ENCODE measurements around the gene NECAP2. TPM values are rescaled to one million over a fixed set of nuclear protein-coding genes. Genes with fewer than 3 reads are reported as not detected.

Gene NECAP2
- total and polyA plus RNA-seq, 2 donors (not counting 3 experiments of a cell fraction or from before 2014, with no cell fraction given): 101 to 148 TPM

- Histone ChIP-seq H3K79me2 (ENCODE audit: control insufficient read depth, insufficient read depth, low read length) (no peaks in the 10 kb centered on the region), H3K9me3 (replicated peaks; ENCODE audit: control insufficient read depth, insufficient read depth, low read length) (no peaks in the 10 kb centered on the region), H4K20me1 (replicated peaks; ENCODE audit: control insufficient read depth, extremely low read depth, insufficient read depth, low read length) (no peaks in the 10 kb centered on the region), H3K4me1 (ENCODE audit: control insufficient read depth, extremely low read depth, insufficient read depth, low read length) (no peaks in the 10 kb centered on the region), H3K4me2 (ENCODE audit: insufficient read depth, low read length) (no peak overlapping the region), H3K27ac (ENCODE audit: insufficient read depth, low read depth, low read length) (no peak overlapping the region), H3K9me1 (replicated peaks; ENCODE audit: control insufficient read depth, extremely low read depth, insufficient read depth, low read length) (no peaks in the 10 kb centered on the region), H2AFZ (ENCODE audit: low read depth, low read length) (no peak overlapping the region), H3K4me3 (replicated peaks in 1 of 3; ENCODE audit: insufficient read depth in 1 of 3, low read depth in 1 of 3, low read length in 3 of 3) (no peak overlapping the region), H3K27me3 (ENCODE audit: control insufficient read depth in 2 of 2, insufficient read depth in 2 of 2, low read length in 2 of 2) (no peaks in the 10 kb centered on the region), H3K36me3 (ENCODE audit: control insufficient read depth in 2 of 2, extremely low read depth in 1 of 2, insufficient read depth in 2 of 2, low read length in 2 of 2) (peaks cover 9 to 35% of the 10 kb centered on the region in 2 experiments), H3K9ac (replicated peaks; ENCODE audit: extremely low read depth, insufficient read depth, low read length) (no peak overlapping the region)
- no peak for FAIRE-seq
- POLR2A ChIA-PET: no interaction called here
- no TSS peak for BruUV-seq (replicated peaks)
- TF ChIP-seq FOS (IDR thresholded peaks at IDR 0.05; ENCODE audit: borderline replicate concordance, insufficient read depth, low read length) (no peak), MAX (IDR thresholded peaks at IDR 0.05; ENCODE audit: insufficient read depth, insufficient read length) (no peak), POLR2AphosphoS5 (IDR thresholded peaks at IDR 0.05; ENCODE audit: insufficient read depth, low read depth, low read length) (no peak), POLR2A (IDR thresholded peaks at IDR 0.05; ENCODE audit: low read depth, low read length) (no peak), CTCF (IDR thresholded peaks at IDR 0.05; ENCODE audit: extremely low read depth in 1 of 2, insufficient read depth in 1 of 2, low read depth in 1 of 2, low read length in 2 of 2) (no peak), GATA2 (IDR thresholded peaks at IDR 0.05; ENCODE audit: insufficient read depth, insufficient read length, low read depth, low read length) (no peak), EZH2 (IDR thresholded peaks at IDR 0.05; ENCODE audit: borderline replicate concordance, low read depth, low read length, severe bottlenecking) (no peak), JUN (IDR thresholded peaks at IDR 0.05; ENCODE audit: borderline replicate concordance, insufficient read depth, insufficient read length, low read depth) (no peak), MYC (IDR thresholded peaks at IDR 0.05; ENCODE audit: low read depth, low read length) (no peak)
- intact Hi-C loops (cut with micrococcal nuclease) (no loop called here), dilution Hi-C loops (cut with MboI; ENCODE audit: extremely low pct_ligation_motif_present, low sequenced_read_pairs) (no loop called here)
- no peak for DNase-seq (ENCODE audit: low read depth, low spot score)
- CTCF ChIA-PET: no interaction called here
Measured at GRCh38 chr1:16461681-16462080, 21.2 kb downstream of the NECAP2 start.
